Right kidney (tissue), 1 donor: ENCODE results near the gene SERTAD2.

ENCODE experiments used
- DNase-seq: peaks from one replicate; pipeline ENCODE4 v3.0.0-alpha.2; 2016

The SERTAD2 gene

GRCh38 chr2:64581777-64582539 is 71.8 kb downstream of the SERTAD2 start:
- no peak for DNase-seq
